Fibroblast of the aortic adventitia (primary cell): ENCODE results near the gene TBC1D25. TPM values are rescaled to one million over a fixed set of nuclear protein-coding genes. Genes with fewer than 3 reads are reported as not detected.

Experiments
- DNase-seq: peaks from one replicate; pipeline ENCODE4 v3.0.0-alpha.2; 2010; ENCODE audit warnings: low read depth
- H3K4me3 ChIP-seq: 2 replicates; pipeline ENCODE4 v1.5.1; 2011; ENCODE audit warnings: low read depth, mild to moderate bottlenecking, control low read depth, low read length, moderate library complexity
- CTCF ChIP-seq: IDR thresholded peaks from 2 replicates; pipeline ENCODE4 v1.5.1; 2011; ENCODE audit warnings: mild to moderate bottlenecking, low read length, control low read depth, inconsistent platforms; ENCODE audit not compliant: insufficient read depth
- total RNA-seq: library from RNA; depleted of rRNA; stranded (reverse); fragments of >200 nt; gene quantifications from 2 replicates; pipeline ENCODE4 v1.2.3, GENCODE V29; 2012; ENCODE audit warnings: low replicate concordance

Gene TBC1D25
- total RNA-seq, 1 donor, result 8.0 TPM

GRCh38 chrX:48574270-48575266 lies 35.1 kb downstream of the TBC1D25 start, which contains the start of gene RBM3:
Gene RBM3 (plus strand): TSS chrX:48574484. CDS start chrX:48575181, 697 bp downstream.
- DNase-seq, result peak; percentile 93
- TF ChIP-seq CTCF, result peak; percentile 44
- peak within 1 kb of the TSS; percentile 89 for H3K4me3 ChIP-seq

- no peak for DNase-seq
- H3K4me3 ChIP-seq, result peak overlapping the region; percentile 89
- no peak for TF ChIP-seq CTCF
These were observed 36.1 kb downstream of the TBC1D25 start for GRCh38 chrX:48575642-48576041.

- no peak for DNase-seq
- TF ChIP-seq CTCF, result no peak
- peak overlapping the region; percentile 89 for H3K4me3 ChIP-seq
These were observed 36.6 kb downstream of the TBC1D25 start for GRCh38 chrX:48576108-48576507.

- H3K4me3 ChIP-seq, result no peak overlapping the region
- peak; percentile 16 for DNase-seq
- no peak for TF ChIP-seq CTCF
These were observed 39.2 kb downstream of the TBC1D25 start for GRCh38 chrX:48578661-48579128.

- no peak for TF ChIP-seq CTCF
These were observed 39.7 kb downstream of the TBC1D25 start for GRCh38 chrX:48579259-48579658.

GRCh38 chrX:48580662-48581061 lies 41.1 kb downstream of the TBC1D25 start:
- DNase-seq, result no peak
- H3K4me3 ChIP-seq, result no peak overlapping the region
- TF ChIP-seq CTCF, result no peak

More at GRCh38 chrX:48579259-48579658, 39.7 kb downstream of the TBC1D25 start:
- H3K4me3 ChIP-seq, result no peak overlapping the region
- DNase-seq, result no peak
